ENCODE measurements around the gene ENTPD2.

The ENTPD2 gene

GRCh38 chr9:137077010-137077747 is 23.3 kb upstream of the ENTPD2 start, which contains the start of gene UAP1L1:
UAP1L1 (plus strand) TSS chr9:137077517; CDS start chr9:137077533, 16 bp downstream.
- peaks cover 18% of the 10 kb centered on the region for H3K36me3 ChIP-seq (ENCODE audit: control insufficient read depth, insufficient read depth, low read length)
- H3K4me1 ChIP-seq (ENCODE audit: control insufficient read depth, insufficient read depth, low read length): peaks cover 6% of the 10 kb centered on the region
- no peak within 1 kb of the TSS for H3K9ac ChIP-seq (ENCODE audit: low read depth, low read length)
- H3K4me3 ChIP-seq (ENCODE audit: low read depth, low read length): peak within 1 kb of the TSS; percentile 62
- H3K27me3 ChIP-seq (ENCODE audit: control insufficient read depth, insufficient read depth, low read length): peaks cover 19% of the 10 kb centered on the region
- no peaks in the 10 kb centered on the region for H3K9me3 ChIP-seq (ENCODE audit: control insufficient read depth, insufficient read depth, low read length)

- Histone ChIP-seq H3K4me3 (ENCODE audit: low read depth, low read length) (peak overlapping the region; percentile 52), H3K27me3 (ENCODE audit: control insufficient read depth, insufficient read depth, low read length) (peaks cover 19% of the 10 kb centered on the region), H3K36me3 (ENCODE audit: control insufficient read depth, insufficient read depth, low read length) (peaks cover 13% of the 10 kb centered on the region), H3K4me1 (ENCODE audit: control insufficient read depth, insufficient read depth, low read length) (peaks cover 6% of the 10 kb centered on the region), H3K9me3 (ENCODE audit: control insufficient read depth, insufficient read depth, low read length) (no peaks in the 10 kb centered on the region), H3K9ac (ENCODE audit: low read depth, low read length) (no peak overlapping the region)
These were observed 22.8 kb upstream of the ENTPD2 start for GRCh38 chr9:137076636-137077009.

GRCh38 chr9:137075275-137075775 is 21.5 kb upstream of the ENTPD2 start:
- no peak overlapping the region for H3K4me3 ChIP-seq (ENCODE audit: low read depth, low read length)
- H3K9ac ChIP-seq (ENCODE audit: low read depth, low read length): no peak overlapping the region
- H3K36me3 ChIP-seq (ENCODE audit: control insufficient read depth, insufficient read depth, low read length): peaks cover 7% of the 10 kb centered on the region
- H3K4me1 ChIP-seq (ENCODE audit: control insufficient read depth, insufficient read depth, low read length): peaks cover 6% of the 10 kb centered on the region
- H3K27me3 ChIP-seq (ENCODE audit: control insufficient read depth, insufficient read depth, low read length): peaks cover 23% of the 10 kb centered on the region
- no peaks in the 10 kb centered on the region for H3K9me3 ChIP-seq (ENCODE audit: control insufficient read depth, insufficient read depth, low read length)

- H3K4me1 ChIP-seq (ENCODE audit: control insufficient read depth, insufficient read depth, low read length): peaks cover 6% of the 10 kb centered on the region
- H3K4me3 ChIP-seq (ENCODE audit: low read depth, low read length): no peak overlapping the region
- H3K9me3 ChIP-seq (ENCODE audit: control insufficient read depth, insufficient read depth, low read length): no peaks in the 10 kb centered on the region
- peak overlapping the region; percentile 26 for H3K9ac ChIP-seq (ENCODE audit: low read depth, low read length)
- H3K27me3 ChIP-seq (ENCODE audit: control insufficient read depth, insufficient read depth, low read length): peaks cover 21% of the 10 kb centered on the region
- H3K36me3 ChIP-seq (ENCODE audit: control insufficient read depth, insufficient read depth, low read length): peaks cover 6% of the 10 kb centered on the region
These were observed 20.9 kb upstream of the ENTPD2 start for GRCh38 chr9:137074657-137075274.

- H3K9ac ChIP-seq (ENCODE audit: low read depth, low read length): no peak overlapping the region
- H3K27me3 ChIP-seq (ENCODE audit: control insufficient read depth, insufficient read depth, low read length): peaks cover 20% of the 10 kb centered on the region
These were observed 20.1 kb upstream of the ENTPD2 start for GRCh38 chr9:137073992-137074399.

GRCh38 chr9:137071282-137071681 is 17.4 kb upstream of the ENTPD2 start:
- Histone ChIP-seq H3K4me1 (ENCODE audit: control insufficient read depth, insufficient read depth, low read length) (peaks cover 6% of the 10 kb centered on the region), H3K36me3 (ENCODE audit: control insufficient read depth, insufficient read depth, low read length) (peaks cover 5% of the 10 kb centered on the region), H3K9me3 (ENCODE audit: control insufficient read depth, insufficient read depth, low read length) (no peaks in the 10 kb centered on the region), H3K9ac (ENCODE audit: low read depth, low read length) (no peak overlapping the region), H3K4me3 (ENCODE audit: low read depth, low read length) (peak overlapping the region; percentile 49), H3K27me3 (ENCODE audit: control insufficient read depth, insufficient read depth, low read length) (peaks cover 11% of the 10 kb centered on the region)

More at GRCh38 chr9:137073992-137074399, 20.1 kb upstream of the ENTPD2 start:
- peaks cover 6% of the 10 kb centered on the region for H3K4me1 ChIP-seq (ENCODE audit: control insufficient read depth, insufficient read depth, low read length)
- H3K4me3 ChIP-seq (ENCODE audit: low read depth, low read length): no peak overlapping the region
- H3K9me3 ChIP-seq (ENCODE audit: control insufficient read depth, insufficient read depth, low read length): no peaks in the 10 kb centered on the region
- H3K36me3 ChIP-seq (ENCODE audit: control insufficient read depth, insufficient read depth, low read length): no peaks in the 10 kb centered on the region

- peaks cover 6% of the 10 kb centered on the region for H3K4me1 ChIP-seq (ENCODE audit: control insufficient read depth, insufficient read depth, low read length)
These were observed 17.0 kb upstream of the ENTPD2 start for GRCh38 chr9:137070906-137071275.

GRCh38 chr9:137070201-137070905 is 16.5 kb upstream of the ENTPD2 start, which contains the start of gene SAPCD2:
SAPCD2 (minus strand) TSS chr9:137070557; CDS start chr9:137070460, 97 bp downstream.
- Histone ChIP-seq H3K9me3 (ENCODE audit: control insufficient read depth, insufficient read depth, low read length) (no peaks in the 10 kb centered on the region), H3K36me3 (ENCODE audit: control insufficient read depth, insufficient read depth, low read length) (peaks cover 5% of the 10 kb centered on the region), H3K4me3 (ENCODE audit: low read depth, low read length) (peak within 1 kb of the TSS; percentile 66), H3K9ac (ENCODE audit: low read depth, low read length) (peak within 1 kb of the TSS; percentile 47), H3K4me1 (ENCODE audit: control insufficient read depth, insufficient read depth, low read length) (peaks cover 5% of the 10 kb centered on the region), H3K27me3 (ENCODE audit: control insufficient read depth, insufficient read depth, low read length) (peaks cover 11% of the 10 kb centered on the region)

More at GRCh38 chr9:137070906-137071275, 17.0 kb upstream of the ENTPD2 start:
- H3K27me3 ChIP-seq (ENCODE audit: control insufficient read depth, insufficient read depth, low read length): peaks cover 11% of the 10 kb centered on the region
- H3K9me3 ChIP-seq (ENCODE audit: control insufficient read depth, insufficient read depth, low read length): no peaks in the 10 kb centered on the region
- peaks cover 5% of the 10 kb centered on the region for H3K36me3 ChIP-seq (ENCODE audit: control insufficient read depth, insufficient read depth, low read length)
- no peak overlapping the region for H3K9ac ChIP-seq (ENCODE audit: low read depth, low read length)
- peak overlapping the region; percentile 49 for H3K4me3 ChIP-seq (ENCODE audit: low read depth, low read length)

- Histone ChIP-seq H3K9ac (ENCODE audit: low read depth, low read length) (peak overlapping the region; percentile 47), H3K9me3 (ENCODE audit: control insufficient read depth, insufficient read depth, low read length) (no peaks in the 10 kb centered on the region), H3K27me3 (ENCODE audit: control insufficient read depth, insufficient read depth, low read length) (peaks cover 11% of the 10 kb centered on the region), H3K4me1 (ENCODE audit: control insufficient read depth, insufficient read depth, low read length) (no peaks in the 10 kb centered on the region), H3K36me3 (ENCODE audit: control insufficient read depth, insufficient read depth, low read length) (peaks cover 10% of the 10 kb centered on the region), H3K4me3 (ENCODE audit: low read depth, low read length) (peak overlapping the region; percentile 66)
These were observed 15.7 kb upstream of the ENTPD2 start for GRCh38 chr9:137069508-137070091.

- Histone ChIP-seq H3K36me3 (ENCODE audit: control insufficient read depth, insufficient read depth, low read length) (peaks cover 10% of the 10 kb centered on the region), H3K4me3 (ENCODE audit: low read depth, low read length) (peak overlapping the region; percentile 66), H3K27me3 (ENCODE audit: control insufficient read depth, insufficient read depth, low read length) (peaks cover 11% of the 10 kb centered on the region), H3K9me3 (ENCODE audit: control insufficient read depth, insufficient read depth, low read length) (no peaks in the 10 kb centered on the region), H3K4me1 (ENCODE audit: control insufficient read depth, insufficient read depth, low read length) (no peaks in the 10 kb centered on the region), H3K9ac (ENCODE audit: low read depth, low read length) (no peak overlapping the region)
These were observed 15.0 kb upstream of the ENTPD2 start for GRCh38 chr9:137068539-137069507.

Measured in iPS-15b (cell line).